GM21423 (cell line): ENCODE results near the gene SLC34A1.

ENCODE experiments used
- ATAC-seq: cut with Tn5 transposase; IDR thresholded peaks from one replicate; pipeline ENCODE4 v1.9.1; 2021; ENCODE audit warnings: mild to moderate bottlenecking, moderate library complexity; ENCODE audit not compliant: unreplicated experiment

Gene SLC34A1

DNA sequence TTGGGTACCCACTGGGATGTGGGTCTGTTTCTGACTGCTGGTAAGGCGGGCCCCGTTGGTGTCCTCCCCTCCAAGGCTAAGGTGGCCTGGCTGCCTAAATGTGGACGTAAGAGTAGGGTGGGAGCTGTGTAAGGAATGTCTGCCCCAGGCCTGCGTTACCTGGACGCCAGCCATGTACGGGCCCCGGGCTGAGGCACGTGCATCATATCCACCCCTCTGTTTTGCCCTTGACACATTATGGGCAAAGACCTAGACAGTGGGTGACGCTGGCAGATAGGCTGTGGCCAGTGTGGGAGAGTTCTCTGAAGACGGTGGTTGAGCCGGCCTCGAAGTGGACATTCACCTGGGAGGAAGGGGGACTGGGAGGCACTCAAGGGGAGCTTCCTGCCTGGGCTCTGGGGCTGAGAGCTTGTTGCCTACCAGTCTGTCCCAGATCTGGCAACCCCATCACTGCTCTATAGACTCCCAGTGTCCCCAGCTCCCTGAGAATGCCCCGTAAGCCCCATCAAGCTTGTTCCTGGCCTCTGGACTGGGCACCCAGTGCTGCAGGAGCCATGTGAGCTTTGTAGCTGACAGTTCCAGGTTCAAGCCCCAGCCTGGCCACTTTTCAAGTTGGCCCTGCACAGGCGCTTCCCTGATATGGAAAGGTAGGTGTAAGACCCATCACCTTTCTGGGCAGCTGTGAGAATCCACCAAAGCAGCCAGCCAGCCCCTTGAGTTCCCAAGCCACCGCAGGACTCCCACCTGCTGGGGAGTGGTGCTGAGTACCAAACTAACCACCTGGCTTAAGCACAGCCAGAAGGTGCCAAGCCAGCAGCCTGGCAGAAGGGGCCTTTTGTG lies 59.1 kb downstream of the SLC34A1 start:
- no peak for ATAC-seq

- ATAC-seq = no peak
Observed at GRCh38 chr5:177444106-177445051, 60.1 kb downstream of the SLC34A1 start.

GRCh38 chr5:177445052-177445916 lies 61.0 kb downstream of the SLC34A1 start:
- no peak for ATAC-seq

DNA sequence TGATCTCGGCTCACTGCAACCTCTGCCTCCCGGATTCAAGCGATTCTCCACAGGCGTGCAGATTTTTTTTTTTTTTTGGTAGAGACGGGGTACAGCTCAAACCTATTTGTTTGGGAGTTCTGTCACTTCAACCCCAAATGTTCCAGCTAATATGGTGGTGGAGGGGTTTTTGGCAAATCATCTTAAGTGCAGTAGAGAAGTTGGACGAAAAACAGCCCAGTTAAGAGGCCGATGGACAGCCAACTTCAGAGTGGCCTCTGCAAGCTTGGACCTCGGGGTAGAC lies 61.6 kb downstream of the SLC34A1 start:
- no peak for ATAC-seq

DNA sequence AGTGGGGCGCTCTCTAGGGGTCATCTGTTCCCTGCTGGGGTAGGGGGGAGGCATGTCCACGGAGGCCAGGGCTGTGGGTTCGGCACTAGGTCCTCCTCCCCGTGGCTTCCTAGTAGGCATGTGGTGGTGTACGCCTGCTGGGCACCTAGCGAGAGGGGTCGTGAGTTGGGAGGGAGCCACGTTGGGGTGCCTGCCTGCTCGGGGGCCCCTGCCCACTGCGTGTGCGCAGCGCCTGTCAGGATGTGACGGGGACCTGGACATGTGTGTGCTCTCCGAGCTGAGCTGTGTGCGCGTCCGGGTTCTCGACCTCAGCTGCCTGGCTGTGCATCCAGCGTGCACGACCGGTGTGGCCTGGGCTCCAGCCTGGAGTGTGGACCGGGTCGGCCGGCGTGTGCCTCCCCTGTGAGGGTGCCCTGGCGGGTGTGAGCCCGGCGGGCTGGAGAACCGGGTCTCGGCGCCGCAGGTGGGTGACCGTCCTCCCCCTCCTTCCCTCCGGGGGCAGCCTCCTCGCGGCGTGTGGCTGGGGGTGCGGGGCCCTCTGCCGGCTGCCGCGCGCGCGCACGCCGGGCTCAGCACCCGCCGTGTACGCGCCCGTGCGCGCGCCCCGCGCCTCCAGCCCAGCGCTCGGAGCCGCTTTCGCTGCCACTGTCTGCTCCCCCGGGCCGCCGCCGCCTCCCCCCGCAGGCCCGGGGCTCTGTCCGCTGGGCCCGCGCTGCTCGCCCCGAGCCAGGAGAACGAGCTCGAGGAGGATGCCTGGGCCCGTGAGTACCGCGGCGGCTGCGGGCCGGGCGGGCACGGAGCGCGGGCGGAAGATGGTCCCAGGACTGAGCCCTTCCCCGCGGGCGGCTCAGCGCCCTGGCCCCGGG lies 62.2 kb downstream of the SLC34A1 start, which contains the start of gene PRR7:
Gene PRR7 (plus strand): TSS at position 615 of the 866 bp plus-strand sequence. CDS start 8,254 bp downstream, outside the sequence.
- peak; percentile 49 for ATAC-seq

DNA sequence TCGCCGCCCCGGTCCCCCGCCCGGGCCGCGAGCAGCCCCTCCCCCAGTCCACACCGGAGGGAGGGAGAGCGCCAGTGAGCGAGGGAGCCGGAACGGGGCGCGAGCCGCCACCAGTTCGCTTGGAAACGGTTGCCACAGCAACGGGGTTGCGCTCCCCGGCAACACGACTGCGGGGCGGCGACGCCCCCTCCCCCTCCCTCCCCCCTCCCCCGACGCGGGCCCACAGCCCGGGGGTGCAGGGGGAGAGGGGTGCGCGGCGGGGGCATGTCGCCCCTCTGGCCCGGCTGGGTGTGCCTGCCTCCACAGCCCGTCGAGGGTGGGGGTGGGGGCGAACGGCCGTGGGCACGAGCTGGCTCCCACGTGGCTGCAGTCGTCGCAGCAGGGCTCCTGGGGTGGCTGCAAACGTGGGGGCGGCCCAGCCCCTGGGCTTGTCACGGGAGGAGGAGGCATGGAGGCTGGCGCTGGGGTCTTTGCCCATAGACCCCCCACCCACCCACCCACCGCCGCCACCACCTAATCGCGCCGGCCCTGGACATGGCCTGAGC lies 62.9 kb downstream of the SLC34A1 start:
- peak; percentile 40 for ATAC-seq

GRCh38 chr5:177447611-177448243 lies 63.5 kb downstream of the SLC34A1 start:
- no peak for ATAC-seq
